OCI-LY1 (cell line): ENCODE data around the gene PLPP4.
A peak's percentile ranks its signal among the peaks of the same experiment; 100 is the strongest.

Source experiments
- H2AFZ ChIP-seq: fragments of 200-600 bp; sonication (generic), shearing (Covaris generic); 2 replicates; pipeline ENCODE4 v1.6.0; 2014; ENCODE audit warnings: antibody characterized with exemption, mild to moderate bottlenecking, low read length
- H3F3A ChIP-seq: fragments of 200-600 bp; sonication (generic), shearing (Covaris generic); 2 replicates; pipeline ENCODE4 v1.6.0; 2014; ENCODE audit warnings: mild to moderate bottlenecking, antibody characterized with exemption, low read length, moderate library complexity; ENCODE audit not compliant: insufficient read depth
- H3K27ac ChIP-seq: fragments of 200-600 bp; sonication (generic); 2 replicates; pipeline ENCODE4 v1.5.1; 2014; ENCODE audit warnings: low read length, mixed run types, mild to moderate bottlenecking, low read depth; ENCODE audit not compliant: poor library complexity, severe bottlenecking
- H3K27me3 ChIP-seq: fragments of 200-600 bp; sonication (generic); 2 replicates; pipeline ENCODE4 v1.6.0; 2014; ENCODE audit warnings: antibody characterized with exemption, mild to moderate bottlenecking, low read length, moderate library complexity; ENCODE audit not compliant: insufficient read depth
- H3K36me3 ChIP-seq: fragments of 200-600 bp; sonication (generic); 2 replicates; pipeline ENCODE4 v1.6.1; 2014; ENCODE audit warnings: mild to moderate bottlenecking, antibody characterized with exemption, low read length, moderate library complexity, mixed read lengths; ENCODE audit not compliant: insufficient read depth
- H3K4me1 ChIP-seq: fragments of 200-600 bp; sonication (generic); 2 replicates; pipeline ENCODE4 v1.5.1; 2014; ENCODE audit warnings: mild to moderate bottlenecking, low read length, moderate library complexity; ENCODE audit not compliant: insufficient read depth, severe bottlenecking
- H3K4me2 ChIP-seq: fragments of 200-600 bp; sonication (generic), shearing (Covaris generic); 2 replicates; pipeline ENCODE4 v1.6.1; 2014; ENCODE audit warnings: low read length
- H3K4me3 ChIP-seq: fragments of 200-600 bp; sonication (generic); 2 replicates; pipeline ENCODE4 v1.5.1; 2014; ENCODE audit warnings: low read length, low read depth, mild to moderate bottlenecking, mixed read lengths; ENCODE audit not compliant: poor library complexity, severe bottlenecking
- H3K79me2 ChIP-seq: fragments of 200-600 bp; shearing (Covaris generic); 2 replicates; pipeline ENCODE4 v1.6.1; 2016; ENCODE audit warnings: mixed run types, low read length, mixed read lengths; ENCODE audit not compliant: insufficient read depth
- H3K9ac ChIP-seq: fragments of 200-600 bp; sonication (generic), shearing (Covaris generic); 2 replicates; pipeline ENCODE4 v1.6.1; 2014; ENCODE audit warnings: mild to moderate bottlenecking, low read length, mixed read lengths
- H3K9me2 ChIP-seq: fragments of 200-600 bp; sonication (generic), shearing (Covaris generic); 2 replicates; pipeline ENCODE4 v1.6.1; 2014; ENCODE audit warnings: low read depth, mild to moderate bottlenecking, low read length, mixed read lengths
- H3K9me3 ChIP-seq: fragments of 200-600 bp; shearing (Covaris generic); 2 replicates; pipeline ENCODE4 v1.6.1; 2014; ENCODE audit warnings: low read length, mixed read lengths
- H4K20me1 ChIP-seq: fragments of 200-600 bp; sonication (generic), shearing (Covaris generic); 2 replicates; pipeline ENCODE4 v1.6.0; 2016; ENCODE audit warnings: mild to moderate bottlenecking, low read length; ENCODE audit not compliant: insufficient read depth
- CTCF ChIP-seq: fragments of 200-600 bp; sonication (generic), shearing (Covaris generic); IDR thresholded peaks from 2 replicates; pipeline ENCODE4 v1.5.1; 2017; ENCODE audit warnings: mild to moderate bottlenecking, antibody characterized with exemption, low read length, moderate library complexity, mixed read lengths
- EZH2 ChIP-seq: fragments of 200-600 bp; sonication (generic), shearing (Covaris generic); IDR thresholded peaks from 2 replicates; pipeline ENCODE4 v1.8.0; 2017; ENCODE audit warnings: borderline replicate concordance, mixed run types, mild to moderate bottlenecking, antibody characterized with exemption, low read length, moderate library complexity, mixed read lengths

Gene PLPP4

GRCh38 chr10:120479506-120479905 lies 22.5 kb downstream of the PLPP4 start:
- no peaks in the 10 kb centered on the region for H3K27me3 ChIP-seq
- no peaks in the 10 kb centered on the region for H3K79me2 ChIP-seq
- H3K27ac ChIP-seq = no peak overlapping the region
- no peak overlapping the region for H3K4me3 ChIP-seq
- no peaks in the 10 kb centered on the region for H3K9me2 ChIP-seq
- H2AFZ ChIP-seq = no peak overlapping the region
- no peaks in the 10 kb centered on the region for H3K36me3 ChIP-seq
- no peaks in the 10 kb centered on the region for H4K20me1 ChIP-seq
- no peaks in the 10 kb centered on the region for H3F3A ChIP-seq
- no peaks in the 10 kb centered on the region for H3K9me3 ChIP-seq
- no peak overlapping the region for H3K9ac ChIP-seq
- TF ChIP-seq EZH2 (no peak), CTCF (no peak)
- H3K4me1 ChIP-seq = no peaks in the 10 kb centered on the region
- H3K4me2 ChIP-seq = no peak overlapping the region

- H3K36me3 ChIP-seq = no peaks in the 10 kb centered on the region
- no peak overlapping the region for H3K9ac ChIP-seq
- H3K27ac ChIP-seq = no peak overlapping the region
- no peaks in the 10 kb centered on the region for H3K79me2 ChIP-seq
- H3K9me2 ChIP-seq = no peaks in the 10 kb centered on the region
- no peak overlapping the region for H2AFZ ChIP-seq
- no peaks in the 10 kb centered on the region for H3K4me1 ChIP-seq
- no peaks in the 10 kb centered on the region for H3F3A ChIP-seq
- no peaks in the 10 kb centered on the region for H3K27me3 ChIP-seq
- H4K20me1 ChIP-seq = no peaks in the 10 kb centered on the region
- no peaks in the 10 kb centered on the region for H3K9me3 ChIP-seq
- TF ChIP-seq CTCF (peak; percentile 20; the same call in 1 of the 2 replicates), EZH2 (no peak)
- H3K4me2 ChIP-seq = no peak overlapping the region
- H3K4me3 ChIP-seq = no peak overlapping the region
Observed at GRCh38 chr10:120480065-120480600, 23.1 kb downstream of the PLPP4 start.

GRCh38 chr10:120480848-120481247 lies 23.8 kb downstream of the PLPP4 start:
- no peaks in the 10 kb centered on the region for H3K79me2 ChIP-seq
- H3K9me3 ChIP-seq = no peaks in the 10 kb centered on the region
- no peak overlapping the region for H3K4me3 ChIP-seq
- TF ChIP-seq CTCF = no peak
- no peak for TF ChIP-seq EZH2
- H3K27me3 ChIP-seq = no peaks in the 10 kb centered on the region
- no peak overlapping the region for H2AFZ ChIP-seq
- H3K9me2 ChIP-seq = no peaks in the 10 kb centered on the region
- no peak overlapping the region for H3K9ac ChIP-seq
- no peaks in the 10 kb centered on the region for H4K20me1 ChIP-seq
- no peaks in the 10 kb centered on the region for H3F3A ChIP-seq
- H3K4me1 ChIP-seq = no peaks in the 10 kb centered on the region
- H3K27ac ChIP-seq = no peak overlapping the region
- no peaks in the 10 kb centered on the region for H3K36me3 ChIP-seq
- H3K4me2 ChIP-seq = no peak overlapping the region
